ENCODE measurements around the gene ANGPTL8. TPM values are rescaled to one million over a fixed set of nuclear protein-coding genes. Genes with fewer than 3 reads are reported as not detected.

Gene ANGPTL8
- total RNA-seq, 6 experiments from 2014 or later = 56.7 to 287 (median 140) TPM

GRCh38 chr19:11214387-11214786 is 25.0 kb upstream of the ANGPTL8 start:
- H3K9me3 ChIP-seq = peaks cover 0 to 7% (median 0%) of the 10 kb centered on the region in 4 donors
- no peak for DNase-seq
- no peak overlapping the region for H3K27ac ChIP-seq
- peaks cover 0 to 23% (median 9%) of the 10 kb centered on the region in 4 donors for H3K36me3 ChIP-seq
- no peak overlapping the region for H3K4me3 ChIP-seq
- intact Hi-C loops (cut with DNase I) = loop anchor here (10.0 kb wide), 2 partner anchors 180 to 280 kb away; no protein-coding TSS in a partner anchor
- no CpG with 5 or more reads among the region's 6 CpGs for WGBS (ENCODE audit: insufficient coverage, low coverage, low lambda C conversion rate, missing lambda C conversion rate)
- H3K27me3 ChIP-seq = no peaks in the 10 kb centered on the region
- H3K4me1 ChIP-seq = no peaks in the 10 kb centered on the region
- TF ChIP-seq POLR2A (IDR thresholded peaks at IDR 0.05) (no peak), CTCF (IDR thresholded peaks at IDR 0.05) (no peak)
- ATAC-seq = no peak

- ATAC-seq = no peak
- intact Hi-C loops (cut with DNase I) = no loop called here
- Histone ChIP-seq H3K4me1 (peaks cover 0 to 11% (median 4%) of the 10 kb centered on the region in 4 donors), H3K27me3 (no peaks in the 10 kb centered on the region), H3K4me3 (no peak overlapping the region), H3K36me3 (peaks cover 0 to 21% (median 12%) of the 10 kb centered on the region in 4 donors), H3K9me3 (peaks cover 0 to 7% (median 0%) of the 10 kb centered on the region in 4 donors), H3K27ac (no peak overlapping the region)
- no peak for DNase-seq
- TF ChIP-seq CTCF (IDR thresholded peaks at IDR 0.05) (no peak), POLR2A (IDR thresholded peaks at IDR 0.05) (no peak)
- WGBS (ENCODE audit: insufficient coverage, low coverage, low lambda C conversion rate, missing lambda C conversion rate) = 97% methylated on average over 3 of the region's 3 CpGs
These were observed 18.3 kb upstream of the ANGPTL8 start for GRCh38 chr19:11221082-11221598.

DNA sequence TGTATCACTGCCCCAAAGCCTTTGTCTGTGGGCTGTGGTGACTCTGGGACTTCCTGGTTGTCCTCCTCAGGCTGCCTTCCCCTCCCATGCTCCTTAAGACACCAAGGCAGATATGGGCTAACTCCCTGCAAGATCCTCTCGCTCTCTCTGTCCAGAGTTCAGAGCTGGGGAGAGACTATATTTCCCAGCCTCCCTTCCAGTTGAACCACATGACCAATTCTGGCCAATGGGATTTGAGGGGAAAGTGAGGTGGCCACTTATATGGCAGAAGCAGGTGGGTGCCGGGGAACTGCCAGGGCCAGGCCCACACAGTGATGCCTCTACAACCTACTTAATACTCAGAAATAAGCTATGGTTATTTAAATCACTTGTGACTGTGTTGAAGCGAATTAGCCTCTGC is 16.2 kb upstream of the ANGPTL8 start:
- peaks cover 0 to 14% (median 9%) of the 10 kb centered on the region in 4 donors for H3K36me3 ChIP-seq
- no peak overlapping the region for H3K4me3 ChIP-seq
- H3K9me3 ChIP-seq = no peaks in the 10 kb centered on the region
- intact Hi-C loops (cut with DNase I) = no loop called here
- 88% methylated on average over 1 of the region's 3 CpGs for WGBS (ENCODE audit: insufficient coverage, low coverage, low lambda C conversion rate, missing lambda C conversion rate)
- ATAC-seq (peak in 1 of 4 donors; percentile 5), DNase-seq (no peak)
- peaks cover 0 to 11% (median 4%) of the 10 kb centered on the region in 4 donors for H3K4me1 ChIP-seq
- no peak overlapping the region for H3K27ac ChIP-seq
- TF ChIP-seq POLR2A (IDR thresholded peaks at IDR 0.05) (no peak), CTCF (IDR thresholded peaks at IDR 0.05) (no peak)
- no peaks in the 10 kb centered on the region for H3K27me3 ChIP-seq

- no peak overlapping the region for H3K4me3 ChIP-seq
- DNase-seq (no peak), ATAC-seq (no peak)
- no peak overlapping the region for H3K27ac ChIP-seq
- intact Hi-C loops (cut with DNase I) = no loop called here
- H3K9me3 ChIP-seq = no peaks in the 10 kb centered on the region
- 80% methylated on average over 3 of the region's 7 CpGs for WGBS (ENCODE audit: insufficient coverage, low coverage, low lambda C conversion rate, missing lambda C conversion rate)
- peaks cover 0 to 11% (median 4%) of the 10 kb centered on the region in 4 donors for H3K4me1 ChIP-seq
- peaks cover 0 to 14% (median 9%) of the 10 kb centered on the region in 4 donors for H3K36me3 ChIP-seq
- TF ChIP-seq CTCF (IDR thresholded peaks at IDR 0.05) (no peak), POLR2A (IDR thresholded peaks at IDR 0.05) (no peak)
- H3K27me3 ChIP-seq = no peaks in the 10 kb centered on the region
These were observed 15.0 kb upstream of the ANGPTL8 start for GRCh38 chr19:11224429-11224828.
